ENCODE measurements around the gene CCDC91.
"Not testable (repeated sequence)": the region's sequence is repeated elsewhere in the genome, so short reads cannot be mapped to it uniquely, and the experiment has no call there.

The CCDC91 gene

GRCh38 chr12:28443337-28443736, 253.1 kb downstream of the CCDC91 start:
- no peak overlapping the region for H3K4me3 ChIP-seq (ENCODE audit: low read depth, low read length)
- H3K4me1 ChIP-seq (ENCODE audit: control insufficient read depth, insufficient read depth, low read length, unreplicated experiment), result no peaks in the 10 kb centered on the region
- no peak overlapping the region for H2AFZ ChIP-seq (ENCODE audit: low read length, unreplicated experiment)
- no peaks in the 10 kb centered on the region for H3K79me2 ChIP-seq (ENCODE audit: control insufficient read depth, insufficient read depth, low read length, unreplicated experiment)
- H3K36me3 ChIP-seq (ENCODE audit: insufficient read depth, low read length), result no peaks in the 10 kb centered on the region
- no peaks in the 10 kb centered on the region for H3K27me3 ChIP-seq (ENCODE audit: insufficient read depth, low read length)
- H3K27ac ChIP-seq (ENCODE audit: low read depth, low read length), result no peak overlapping the region

- H3K4me3 ChIP-seq (ENCODE audit: low read depth, low read length), result no peak overlapping the region
- no peaks in the 10 kb centered on the region for H3K27me3 ChIP-seq (ENCODE audit: insufficient read depth, low read length)
- H3K36me3 ChIP-seq (ENCODE audit: insufficient read depth, low read length), result no peaks in the 10 kb centered on the region
- H3K27ac ChIP-seq (ENCODE audit: low read depth, low read length), result no peak overlapping the region
- no peak overlapping the region for H2AFZ ChIP-seq (ENCODE audit: low read length, unreplicated experiment)
- H3K79me2 ChIP-seq (ENCODE audit: control insufficient read depth, insufficient read depth, low read length, unreplicated experiment), result no peaks in the 10 kb centered on the region
- H3K4me1 ChIP-seq (ENCODE audit: control insufficient read depth, insufficient read depth, low read length, unreplicated experiment), result no peaks in the 10 kb centered on the region
These were observed 255.8 kb downstream of the CCDC91 start for GRCh38 chr12:28446031-28446430.

- H3K27ac ChIP-seq (ENCODE audit: low read depth, low read length), result no peak overlapping the region
- no peak overlapping the region for H2AFZ ChIP-seq (ENCODE audit: low read length, unreplicated experiment)
- H3K79me2 ChIP-seq (ENCODE audit: control insufficient read depth, insufficient read depth, low read length, unreplicated experiment), result no peaks in the 10 kb centered on the region
- H3K4me3 ChIP-seq (ENCODE audit: low read depth, low read length), result no peak overlapping the region
- H3K27me3 ChIP-seq (ENCODE audit: insufficient read depth, low read length), result no peaks in the 10 kb centered on the region
- no peaks in the 10 kb centered on the region for H3K36me3 ChIP-seq (ENCODE audit: insufficient read depth, low read length)
- no peaks in the 10 kb centered on the region for H3K4me1 ChIP-seq (ENCODE audit: control insufficient read depth, insufficient read depth, low read length, unreplicated experiment)
These were observed 263.4 kb downstream of the CCDC91 start for GRCh38 chr12:28453686-28454085.

- Histone ChIP-seq H3K27ac (ENCODE audit: low read depth, low read length) (no peak overlapping the region), H2AFZ (ENCODE audit: low read length, unreplicated experiment) (no peak overlapping the region), H3K36me3 (ENCODE audit: insufficient read depth, low read length) (no peaks in the 10 kb centered on the region), H3K4me3 (ENCODE audit: low read depth, low read length) (no peak overlapping the region), H3K27me3 (ENCODE audit: insufficient read depth, low read length) (no peaks in the 10 kb centered on the region), H3K79me2 (ENCODE audit: control insufficient read depth, insufficient read depth, low read length, unreplicated experiment) (no peaks in the 10 kb centered on the region), H3K4me1 (ENCODE audit: control insufficient read depth, insufficient read depth, low read length, unreplicated experiment) (no peaks in the 10 kb centered on the region)
These were observed 266.9 kb downstream of the CCDC91 start for GRCh38 chr12:28456934-28457710.

GRCh38 chr12:28457785-28458184, 267.5 kb downstream of the CCDC91 start:
- Histone ChIP-seq H3K27ac (ENCODE audit: low read depth, low read length) (no peak overlapping the region), H2AFZ (ENCODE audit: low read length, unreplicated experiment) (no peak overlapping the region), H3K79me2 (ENCODE audit: control insufficient read depth, insufficient read depth, low read length, unreplicated experiment) (no peaks in the 10 kb centered on the region), H3K27me3 (ENCODE audit: insufficient read depth, low read length) (no peaks in the 10 kb centered on the region), H3K4me1 (ENCODE audit: control insufficient read depth, insufficient read depth, low read length, unreplicated experiment) (no peaks in the 10 kb centered on the region), H3K36me3 (ENCODE audit: insufficient read depth, low read length) (no peaks in the 10 kb centered on the region), H3K4me3 (ENCODE audit: low read depth, low read length) (no peak overlapping the region)

GRCh38 chr12:28459481-28459880, 269.2 kb downstream of the CCDC91 start:
- no peak overlapping the region for H2AFZ ChIP-seq (ENCODE audit: low read length, unreplicated experiment)
- no peaks in the 10 kb centered on the region for H3K36me3 ChIP-seq (ENCODE audit: insufficient read depth, low read length)
- H3K4me3 ChIP-seq (ENCODE audit: low read depth, low read length), result no peak overlapping the region
- H3K27me3 ChIP-seq (ENCODE audit: insufficient read depth, low read length), result no peaks in the 10 kb centered on the region
- H3K27ac ChIP-seq (ENCODE audit: low read depth, low read length), result no peak overlapping the region
- no peaks in the 10 kb centered on the region for H3K79me2 ChIP-seq (ENCODE audit: control insufficient read depth, insufficient read depth, low read length, unreplicated experiment)
- H3K4me1 ChIP-seq (ENCODE audit: control insufficient read depth, insufficient read depth, low read length, unreplicated experiment), result no peaks in the 10 kb centered on the region

- no peak overlapping the region for H3K4me3 ChIP-seq (ENCODE audit: low read depth, low read length)
- H3K4me1 ChIP-seq (ENCODE audit: control insufficient read depth, insufficient read depth, low read length, unreplicated experiment), result no peaks in the 10 kb centered on the region
- no peaks in the 10 kb centered on the region for H3K36me3 ChIP-seq (ENCODE audit: insufficient read depth, low read length)
- H3K27ac ChIP-seq (ENCODE audit: low read depth, low read length), result no peak overlapping the region
- H2AFZ ChIP-seq (ENCODE audit: low read length, unreplicated experiment), result no peak overlapping the region
- H3K79me2 ChIP-seq (ENCODE audit: control insufficient read depth, insufficient read depth, low read length, unreplicated experiment), result no peaks in the 10 kb centered on the region
- H3K27me3 ChIP-seq (ENCODE audit: insufficient read depth, low read length), result no peaks in the 10 kb centered on the region
These were observed 270.3 kb downstream of the CCDC91 start for GRCh38 chr12:28460420-28461130.

GRCh38 chr12:28463396-28463795, 273.1 kb downstream of the CCDC91 start:
- Histone ChIP-seq H3K27ac (ENCODE audit: low read depth, low read length) (no peak overlapping the region), H3K4me1 (ENCODE audit: control insufficient read depth, insufficient read depth, low read length, unreplicated experiment) (no peaks in the 10 kb centered on the region)

GRCh38 chr12:28471762-28472161, 281.5 kb downstream of the CCDC91 start:
- H3K4me3 ChIP-seq (ENCODE audit: low read depth, low read length); H3K4me1 ChIP-seq (ENCODE audit: control insufficient read depth, insufficient read depth, low read length, unreplicated experiment); H3K27ac ChIP-seq (ENCODE audit: low read depth, low read length); H3K36me3 ChIP-seq (ENCODE audit: insufficient read depth, low read length); H3K27me3 ChIP-seq (ENCODE audit: insufficient read depth, low read length); H3K79me2 ChIP-seq (ENCODE audit: control insufficient read depth, insufficient read depth, low read length, unreplicated experiment); H2AFZ ChIP-seq (ENCODE audit: low read length, unreplicated experiment): not testable (repeated sequence)

More at GRCh38 chr12:28463396-28463795, 273.1 kb downstream of the CCDC91 start:
- Histone ChIP-seq H2AFZ (ENCODE audit: low read length, unreplicated experiment) (no peak overlapping the region), H3K27me3 (ENCODE audit: insufficient read depth, low read length) (no peaks in the 10 kb centered on the region), H3K36me3 (ENCODE audit: insufficient read depth, low read length) (no peaks in the 10 kb centered on the region), H3K4me3 (ENCODE audit: low read depth, low read length) (no peak overlapping the region), H3K79me2 (ENCODE audit: control insufficient read depth, insufficient read depth, low read length, unreplicated experiment) (no peaks in the 10 kb centered on the region)

GRCh38 chr12:28476206-28476605, 285.9 kb downstream of the CCDC91 start:
- not testable (repeated sequence) for H3K36me3 ChIP-seq (ENCODE audit: insufficient read depth, low read length); H3K27ac ChIP-seq (ENCODE audit: low read depth, low read length); H3K79me2 ChIP-seq (ENCODE audit: control insufficient read depth, insufficient read depth, low read length, unreplicated experiment); H3K4me3 ChIP-seq (ENCODE audit: low read depth, low read length); H2AFZ ChIP-seq (ENCODE audit: low read length, unreplicated experiment); H3K27me3 ChIP-seq (ENCODE audit: insufficient read depth, low read length); H3K4me1 ChIP-seq (ENCODE audit: control insufficient read depth, insufficient read depth, low read length, unreplicated experiment)

GRCh38 chr12:28479097-28479496, 288.8 kb downstream of the CCDC91 start:
- not testable (repeated sequence) for H3K4me1 ChIP-seq (ENCODE audit: control insufficient read depth, insufficient read depth, low read length, unreplicated experiment); H3K4me3 ChIP-seq (ENCODE audit: low read depth, low read length); H2AFZ ChIP-seq (ENCODE audit: low read length, unreplicated experiment); H3K27me3 ChIP-seq (ENCODE audit: insufficient read depth, low read length); H3K27ac ChIP-seq (ENCODE audit: low read depth, low read length); H3K79me2 ChIP-seq (ENCODE audit: control insufficient read depth, insufficient read depth, low read length, unreplicated experiment); H3K36me3 ChIP-seq (ENCODE audit: insufficient read depth, low read length)

Data from ACC112 (cell line).